ENCODE data around the gene EGFLAM.

EGFLAM gene

DNA sequence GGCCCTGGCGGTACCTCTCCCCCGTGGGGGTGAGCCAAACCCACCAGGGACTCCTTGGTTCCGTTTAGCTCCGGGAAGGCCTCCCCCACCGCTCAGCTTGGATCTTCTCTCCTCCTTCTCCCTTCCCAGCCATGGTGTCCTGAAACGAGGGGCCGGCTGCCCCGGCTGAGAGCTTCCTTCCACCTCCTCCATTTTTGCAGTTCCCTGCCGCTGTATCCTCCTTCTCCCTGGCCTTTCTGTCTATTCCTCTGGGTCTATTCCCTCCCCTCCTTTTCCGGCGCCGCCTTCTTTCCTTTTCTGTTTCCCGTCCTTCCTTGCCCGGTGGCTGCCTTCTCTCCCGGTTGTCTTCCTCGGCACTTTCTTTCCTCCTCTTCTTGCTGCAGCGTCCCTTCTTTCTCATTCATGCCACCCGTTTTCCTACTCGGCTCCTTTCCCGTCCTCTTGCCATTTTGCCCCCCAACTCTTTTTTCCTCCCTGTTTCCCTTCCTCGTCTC is 187.7 kb downstream of the EGFLAM start:
- peak; percentile 43 for DNase-seq (ENCODE audit: low spot score)
- no peak for FAIRE-seq

DNA sequence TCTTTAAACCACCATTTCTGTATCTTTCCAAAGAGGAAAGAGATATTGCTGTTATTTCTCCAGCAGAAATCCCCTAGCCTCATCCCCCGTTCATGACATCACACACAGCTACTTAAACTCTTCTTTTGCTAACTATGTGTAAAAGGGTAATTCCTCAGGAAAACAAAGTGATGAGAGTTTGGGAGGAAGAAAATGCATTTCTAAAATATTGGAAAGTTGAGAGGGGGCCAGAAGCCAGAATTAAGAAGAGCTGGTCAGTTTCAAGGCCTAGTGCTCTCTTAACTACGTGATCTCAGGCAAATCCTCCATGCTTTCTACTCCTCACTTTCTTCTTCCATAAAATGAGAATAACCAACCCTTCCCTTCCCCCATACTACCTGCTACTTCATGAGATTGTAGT is 188.7 kb downstream of the EGFLAM start:
- no peak for FAIRE-seq

DNA sequence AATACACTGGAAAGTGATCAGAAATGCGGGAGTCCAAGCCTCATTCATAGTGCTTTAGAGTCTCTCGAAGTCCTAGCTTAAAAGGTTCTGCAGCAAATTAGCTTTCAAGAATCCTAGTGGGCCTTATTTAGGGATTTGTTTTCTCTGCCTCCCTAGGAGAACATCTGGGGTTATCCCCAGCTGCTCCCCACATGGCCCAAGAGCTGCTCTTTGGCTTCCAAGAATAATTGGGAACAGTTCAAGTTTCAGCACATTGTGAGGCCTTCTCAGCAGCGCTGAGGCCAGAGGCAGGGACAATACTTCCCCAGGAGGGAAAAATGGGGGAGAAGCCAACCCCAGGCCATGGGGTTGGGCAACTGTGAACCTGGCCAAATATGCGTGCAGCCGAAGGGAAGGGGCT is 189.4 kb downstream of the EGFLAM start:
- FAIRE-seq (no peak), DNase-seq (ENCODE audit: low spot score) (no peak)

More for the DNA sequence above, 188.7 kb downstream of the EGFLAM start:
- no peak for DNase-seq (ENCODE audit: low spot score)

DNA sequence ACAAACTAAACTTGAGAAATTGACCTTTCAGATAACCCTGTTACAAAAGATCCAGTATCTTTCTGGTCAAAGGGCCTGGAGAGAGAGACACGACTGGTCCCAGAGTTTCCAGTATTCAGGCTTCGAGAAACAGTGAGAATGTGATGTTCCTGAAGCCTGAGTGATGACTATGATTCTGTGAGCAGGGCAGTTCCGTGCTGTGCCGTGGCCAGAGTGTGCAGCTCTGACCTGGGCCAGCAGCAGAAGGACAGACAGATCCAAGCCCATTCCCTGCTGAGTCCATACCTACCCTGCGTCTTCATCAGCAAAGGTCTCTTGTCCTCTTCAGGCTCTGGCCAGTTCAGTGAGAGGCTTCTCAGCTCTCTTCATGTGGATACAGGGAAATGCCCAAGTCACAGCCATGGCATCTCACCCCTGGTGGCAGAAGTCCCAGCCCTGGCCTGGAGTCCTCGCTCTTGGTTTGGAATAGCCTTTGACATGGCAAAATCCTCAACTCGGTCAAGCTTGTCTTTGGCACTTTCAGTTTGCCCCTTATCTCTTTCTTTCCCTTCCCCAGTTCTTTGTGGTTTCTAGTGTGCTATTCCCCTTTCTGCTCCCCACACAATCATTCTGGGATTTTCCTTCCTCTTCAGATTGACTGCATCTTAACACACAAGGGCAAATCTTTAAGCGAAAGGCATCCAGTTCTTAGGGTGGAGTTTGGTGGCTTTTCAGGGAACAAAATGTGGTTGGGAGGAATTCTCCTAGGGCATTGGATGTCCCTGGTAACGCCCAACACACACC is 190.4 kb downstream of the EGFLAM start:
- no peak for FAIRE-seq

DNA sequence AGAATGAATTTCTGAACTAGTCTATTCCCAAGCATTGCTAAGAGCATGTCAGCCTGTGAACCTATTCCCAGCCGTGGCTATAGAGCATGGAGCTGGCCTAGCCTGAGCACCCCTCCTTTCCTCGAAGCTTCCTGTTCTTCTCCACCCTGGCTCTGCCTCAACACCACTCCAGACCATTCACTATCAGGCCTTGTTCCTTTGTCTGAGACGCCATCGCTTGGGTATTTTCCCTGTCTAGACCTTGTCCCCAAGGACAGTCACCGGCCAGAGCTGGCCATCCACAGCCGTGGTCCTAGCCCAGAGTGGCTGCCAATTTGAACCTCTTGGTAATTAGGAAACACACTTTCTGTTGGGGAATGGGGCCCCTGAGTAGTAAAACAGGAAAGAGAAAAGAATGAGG is 192.3 kb downstream of the EGFLAM start:
- DNase-seq (ENCODE audit: low spot score) (no peak), FAIRE-seq (no peak)

More for the DNA sequence above, 190.4 kb downstream of the EGFLAM start:
- DNase-seq (ENCODE audit: low spot score) = peak; percentile 10

DNA sequence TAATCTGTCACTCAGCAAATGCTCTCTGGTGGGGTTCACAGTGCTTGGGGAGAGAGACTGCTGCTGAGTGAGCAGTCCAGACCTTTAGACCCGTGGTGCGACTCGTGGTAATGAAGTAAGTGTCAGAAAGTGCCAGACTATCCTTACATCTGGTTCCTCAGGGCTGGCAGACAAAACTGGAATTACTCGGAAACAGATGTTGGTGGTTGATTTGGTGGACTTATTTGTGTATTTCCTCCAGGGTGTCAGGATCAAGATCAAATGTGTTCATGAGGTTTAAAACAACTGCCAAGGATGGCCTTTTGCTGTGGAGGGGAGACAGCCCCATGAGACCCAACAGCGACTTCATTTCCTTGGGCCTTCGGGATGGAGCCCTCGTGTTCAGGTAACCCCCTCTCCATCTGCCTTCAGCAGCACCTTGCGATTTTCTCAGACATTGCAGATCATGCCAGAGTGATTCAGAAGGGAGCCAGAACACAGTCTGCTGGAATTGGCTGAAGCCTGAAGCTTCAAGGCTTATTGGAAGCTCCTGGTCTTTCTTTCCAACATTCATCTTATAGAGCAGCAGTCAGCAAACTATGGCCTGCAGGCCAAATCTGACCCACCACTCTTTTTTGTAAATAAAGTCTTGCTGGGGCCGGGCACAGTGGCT is 192.8 kb downstream of the EGFLAM start:
- FAIRE-seq (no peak), DNase-seq (ENCODE audit: low spot score) (no peak)

DNA sequence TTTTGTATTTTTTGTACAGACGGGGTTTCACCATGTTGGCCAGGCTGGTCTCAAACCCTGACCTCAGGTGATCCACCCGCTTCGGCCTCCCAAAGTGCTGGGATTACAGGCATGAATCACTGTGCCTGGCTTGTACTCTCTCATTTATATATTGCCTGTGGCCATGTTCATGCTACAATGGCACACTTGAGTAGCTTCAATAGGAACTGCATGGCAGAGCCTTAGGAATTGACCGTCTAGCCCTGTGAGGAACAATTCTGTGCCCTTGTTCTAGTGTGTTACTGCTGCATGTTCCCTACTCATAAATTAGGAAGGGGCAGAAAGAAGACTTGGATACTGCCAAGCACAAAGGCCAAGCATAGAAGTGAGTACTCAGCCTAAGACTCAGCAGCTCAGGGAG is 193.8 kb downstream of the EGFLAM start:
- no peak for FAIRE-seq
- no peak for DNase-seq (ENCODE audit: low spot score)

DNA sequence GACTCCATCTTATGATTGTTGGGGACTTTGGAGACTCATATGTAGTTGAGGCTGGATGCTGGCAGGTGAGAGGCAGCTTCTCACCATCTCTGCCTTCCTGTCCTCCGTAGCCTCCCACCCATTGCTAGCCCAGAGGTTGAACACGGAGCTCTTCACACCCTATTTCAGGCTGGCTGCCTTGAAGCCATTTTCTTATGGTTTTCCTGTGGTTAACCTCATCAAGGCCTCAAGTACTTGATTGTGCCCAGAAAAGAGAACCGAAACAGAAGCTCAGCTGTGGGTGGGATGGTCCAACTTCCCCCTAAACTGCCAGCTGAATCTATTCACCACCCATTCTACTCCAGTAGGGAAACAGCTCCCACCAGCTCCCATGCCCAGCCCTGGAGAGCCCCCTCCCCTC is 195.1 kb downstream of the EGFLAM start:
- DNase-seq (ENCODE audit: low spot score) = no peak
- FAIRE-seq = no peak

DNA sequence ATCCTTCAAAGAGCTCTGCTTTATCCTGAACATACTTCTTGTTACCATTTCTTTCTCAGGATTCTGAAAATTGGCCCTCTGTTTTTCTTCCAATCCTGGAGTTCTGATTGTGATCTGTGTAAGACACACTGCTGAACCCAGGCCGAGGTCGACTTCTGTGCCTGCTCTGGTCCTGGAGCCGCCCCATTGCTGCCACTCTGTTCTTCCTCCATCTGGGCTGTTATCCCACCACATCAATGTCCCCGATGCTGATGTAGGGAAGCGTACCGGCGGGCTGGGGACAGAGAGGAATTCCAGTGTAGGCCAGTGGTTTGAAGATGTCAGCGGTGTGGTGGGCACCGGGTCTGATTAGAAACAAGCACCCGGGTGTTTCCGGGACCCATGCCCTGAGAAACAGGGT is 195.6 kb downstream of the EGFLAM start:
- DNase-seq (ENCODE audit: low spot score) (no peak), FAIRE-seq (no peak)

DNA sequence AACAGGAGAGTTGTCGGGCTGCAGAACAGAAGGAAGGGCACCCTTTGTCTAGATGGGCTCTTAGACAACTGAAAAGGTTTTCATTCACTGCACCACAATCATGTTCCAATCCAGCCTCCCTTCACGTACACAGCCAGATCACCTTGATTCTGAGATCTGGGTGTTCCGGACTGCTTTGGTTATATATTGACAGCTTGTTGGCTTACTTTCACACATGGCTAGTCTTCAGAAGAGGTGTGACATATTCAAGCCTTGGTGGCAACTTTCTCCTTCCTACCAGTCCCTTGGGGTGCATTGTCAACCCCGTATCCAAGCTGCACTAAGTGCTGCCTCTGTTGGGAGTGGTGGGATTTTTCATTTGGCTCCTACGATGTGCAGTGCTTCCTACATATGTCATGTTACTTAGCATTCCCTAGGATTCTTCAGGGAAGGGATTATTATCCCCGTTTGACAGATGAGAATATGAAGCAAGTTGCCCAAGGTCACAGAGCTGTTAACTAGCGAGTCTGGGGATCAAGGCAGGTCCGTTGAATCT is 197.5 kb downstream of the EGFLAM start:
- DNase-seq (ENCODE audit: low spot score) = peak; percentile 35
- peak; percentile 64 for FAIRE-seq

DNA sequence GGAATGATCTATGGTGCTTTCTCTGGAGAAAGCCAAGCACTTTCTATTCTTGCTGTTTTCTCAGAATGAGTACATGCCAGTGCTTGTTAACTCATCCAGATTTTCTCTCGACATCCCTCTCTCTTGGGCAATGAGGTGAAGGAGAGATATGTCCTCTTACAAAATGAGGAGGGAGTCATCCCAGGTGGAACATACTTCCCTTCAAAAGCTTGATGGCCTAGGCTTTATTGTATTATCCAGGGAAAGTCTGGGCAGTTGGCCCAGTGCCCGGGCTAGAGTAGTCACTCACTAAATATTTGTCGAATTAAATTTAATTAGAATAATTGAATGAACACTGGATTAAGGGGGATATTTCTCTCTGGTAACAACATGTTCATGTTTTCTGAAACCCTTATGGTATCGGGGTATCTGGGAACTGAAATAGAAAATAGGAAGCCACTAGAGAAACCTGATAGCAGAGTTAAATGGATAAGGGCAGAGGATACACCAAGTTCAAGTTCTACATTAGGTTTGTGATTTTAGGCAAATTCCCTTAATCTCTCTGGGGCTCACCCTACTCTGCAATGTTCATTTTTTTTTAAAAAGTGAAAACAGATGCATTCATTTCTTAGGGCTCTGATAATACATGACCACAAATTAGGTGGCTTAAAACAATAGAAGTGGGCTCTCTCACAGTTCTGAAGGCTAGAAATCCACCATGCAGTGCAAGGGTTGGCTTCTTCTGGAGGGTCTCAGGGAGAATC is 198.5 kb downstream of the EGFLAM start:
- FAIRE-seq (no peak), DNase-seq (ENCODE audit: low spot score) (no peak)

DNA sequence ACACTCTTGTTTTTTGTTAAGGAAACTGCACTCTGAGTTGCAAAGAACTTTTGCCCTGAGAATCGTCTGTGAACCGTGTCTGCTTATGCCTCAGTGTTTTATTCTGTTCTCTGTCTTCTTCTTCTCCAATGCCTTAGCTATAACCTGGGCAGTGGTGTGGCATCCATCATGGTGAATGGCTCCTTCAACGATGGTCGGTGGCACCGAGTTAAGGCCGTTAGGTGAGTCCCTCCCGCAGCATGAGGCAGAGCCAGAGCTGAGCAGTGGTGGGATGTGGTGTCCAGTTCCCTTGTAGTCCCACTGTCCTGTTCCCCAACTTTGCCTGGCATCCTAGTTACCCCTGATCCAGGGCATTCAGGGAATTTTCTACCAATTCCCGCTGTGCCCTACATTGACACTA is 199.8 kb downstream of the EGFLAM start:
- FAIRE-seq = no peak
- no peak for DNase-seq (ENCODE audit: low spot score)

DNA sequence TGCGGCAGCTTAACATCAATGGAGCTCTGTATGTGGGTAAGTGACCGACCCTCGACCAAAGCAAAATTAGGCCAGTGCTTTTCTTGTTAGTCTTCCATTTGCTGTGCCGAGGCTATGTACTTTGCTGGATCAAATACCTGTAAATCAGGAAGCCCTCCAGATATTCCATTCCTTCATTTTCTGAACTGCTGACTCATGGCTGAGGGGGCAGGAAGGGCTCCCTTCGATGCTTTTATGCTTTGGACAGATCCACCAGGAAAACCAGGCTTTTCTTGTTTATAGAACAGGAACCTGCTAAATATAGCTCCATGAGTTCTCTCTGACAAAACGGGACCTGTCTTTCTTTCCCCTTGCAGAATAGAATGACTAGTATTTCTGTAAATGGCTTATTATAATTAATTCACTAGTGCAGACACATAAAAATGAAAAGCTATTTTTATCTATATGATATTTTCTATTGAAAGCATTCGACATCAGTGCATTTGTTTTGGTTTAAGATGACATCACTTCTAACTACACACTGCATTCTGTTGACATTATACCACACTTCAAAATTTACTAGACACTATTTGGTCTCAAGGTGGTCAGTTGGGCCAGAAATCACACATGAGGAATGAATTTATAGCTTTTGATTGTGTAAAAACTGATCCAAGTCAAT is 204.7 kb downstream of the EGFLAM start:
- no peak for FAIRE-seq
- DNase-seq (ENCODE audit: low spot score) = peak; percentile 20

DNA sequence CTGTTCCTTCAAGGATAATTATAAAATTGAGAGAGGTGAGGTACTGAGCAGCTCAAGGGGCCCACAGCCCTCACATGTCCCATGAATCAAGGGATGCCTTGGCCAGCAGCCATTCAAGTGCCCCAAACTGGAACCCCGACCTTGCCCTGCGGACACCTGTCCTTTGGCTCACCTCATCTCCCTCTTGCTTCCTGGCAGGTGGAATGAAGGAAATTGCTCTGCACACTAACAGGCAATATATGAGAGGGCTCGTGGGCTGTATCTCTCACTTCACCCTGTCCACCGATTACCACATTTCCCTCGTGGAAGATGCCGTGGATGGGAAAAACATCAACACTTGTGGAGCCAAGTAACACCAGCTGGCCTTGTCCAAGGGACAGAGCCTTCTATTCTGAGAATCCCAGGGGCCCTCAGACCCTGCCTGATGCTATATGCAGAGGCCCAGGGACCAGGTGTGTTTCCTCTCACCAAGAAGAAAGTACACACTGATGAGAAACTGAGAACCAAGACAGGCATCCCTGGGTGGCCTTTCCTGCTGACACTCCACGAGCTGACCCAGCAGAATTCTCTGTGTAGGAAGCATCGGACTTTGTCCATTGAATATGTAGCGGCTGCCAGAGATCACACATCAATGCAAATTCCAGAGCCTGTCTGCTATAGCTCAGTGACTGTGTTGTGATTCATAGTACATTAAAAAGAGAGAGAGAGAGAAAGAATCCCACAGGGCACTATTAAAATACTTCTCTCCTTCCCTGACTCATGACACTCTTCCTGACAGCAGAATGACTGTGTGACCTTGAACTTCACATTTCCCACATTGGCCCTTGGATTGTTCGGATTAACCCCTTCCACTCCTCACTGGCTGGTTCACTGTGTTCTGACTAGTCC is 205.5 kb downstream of the EGFLAM start:
- FAIRE-seq (peak; percentile 99), DNase-seq (ENCODE audit: low spot score) (peak; percentile 100)

DNA sequence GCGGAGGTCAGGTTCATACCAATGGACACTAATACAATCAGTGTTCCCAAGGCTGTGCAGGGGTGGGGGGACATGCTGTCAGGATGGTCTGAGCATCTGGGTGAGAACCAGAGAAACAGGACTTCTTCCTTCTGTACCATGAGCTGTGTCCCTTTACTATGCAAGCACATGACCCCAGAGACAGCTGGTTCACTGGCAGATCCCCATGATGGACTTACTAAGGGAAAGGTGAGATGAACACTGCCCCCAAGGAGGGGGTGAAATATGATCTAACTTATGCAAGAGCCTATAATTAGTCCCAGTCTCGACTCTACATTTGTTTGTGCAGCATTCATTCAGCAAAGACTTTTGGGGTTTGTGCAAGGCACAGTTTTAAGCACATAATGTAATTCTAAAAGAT is 206.7 kb downstream of the EGFLAM start:
- no peak for DNase-seq (ENCODE audit: low spot score)
- FAIRE-seq = no peak

DNA sequence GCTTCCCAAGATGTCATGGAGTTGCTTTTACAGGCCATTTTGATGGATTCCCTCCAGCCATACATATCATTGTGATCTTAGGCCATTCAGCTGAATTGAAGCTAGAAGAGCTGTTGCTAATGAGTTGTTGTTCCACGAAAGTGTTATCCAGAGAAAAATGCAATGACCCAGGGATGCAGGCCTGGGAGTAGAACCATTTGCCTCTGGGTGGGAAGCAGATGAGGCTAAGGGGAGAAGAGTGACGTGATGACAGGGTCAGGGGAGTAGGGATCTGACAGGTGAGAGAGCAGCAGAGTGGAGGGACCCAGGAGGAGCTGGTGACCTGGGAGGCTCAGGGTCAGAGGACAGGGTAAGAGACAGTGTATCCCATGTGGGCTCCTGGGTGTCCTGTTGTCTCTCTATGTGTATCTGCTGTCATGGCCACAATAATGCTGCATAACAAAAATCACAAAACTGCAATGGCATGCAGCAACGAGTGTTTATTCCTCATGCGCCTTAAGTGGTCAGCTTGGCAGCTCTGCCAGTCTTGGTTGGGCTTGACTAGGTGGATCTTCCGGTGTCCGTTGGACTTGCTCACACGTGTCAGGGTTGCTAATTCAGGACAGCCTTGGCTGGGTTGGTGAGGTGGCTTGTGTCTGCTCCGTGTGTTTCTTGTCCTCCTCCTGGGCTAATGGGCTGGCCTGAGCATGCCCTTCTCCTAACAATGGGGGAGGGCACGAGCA is 207.5 kb downstream of the EGFLAM start:
- no peak for FAIRE-seq

DNA sequence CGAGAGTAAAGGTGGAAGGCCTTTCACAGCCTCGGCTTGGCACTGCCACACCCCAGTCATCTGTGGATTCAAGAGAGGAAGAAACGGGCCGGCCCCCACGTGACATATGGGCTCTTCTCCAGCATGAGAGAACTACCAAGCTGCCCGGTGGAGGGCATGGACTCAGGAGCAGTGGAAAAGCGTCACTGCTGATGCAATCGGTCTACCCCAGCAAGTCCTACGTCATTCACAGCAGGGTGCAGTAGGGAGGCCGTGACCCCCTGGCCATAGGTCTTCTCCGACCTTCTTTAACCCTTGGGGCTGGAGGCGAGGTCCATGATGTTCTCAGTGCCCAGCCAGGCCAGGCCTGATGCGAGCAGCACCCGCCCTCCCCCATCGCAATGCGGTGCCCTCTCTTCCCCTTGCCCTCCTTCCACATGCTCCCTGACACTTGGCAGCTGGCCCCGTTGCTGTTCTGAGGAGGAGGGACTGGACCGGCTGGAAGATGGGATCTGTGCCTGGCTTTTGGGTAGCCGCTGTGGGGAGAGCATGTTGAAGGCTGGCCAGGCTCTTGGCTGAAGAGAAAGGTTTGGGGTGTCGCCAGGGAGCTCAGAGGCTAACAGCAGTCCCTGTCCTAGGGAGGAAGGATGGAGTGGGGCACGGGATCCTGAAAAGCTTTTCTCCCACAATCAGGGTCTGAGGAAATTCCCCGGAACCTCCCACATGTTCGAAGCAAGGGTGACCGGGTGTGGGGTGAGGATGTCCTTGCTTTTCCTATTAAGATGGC is 208.2 kb downstream of the EGFLAM start:
- DNase-seq (ENCODE audit: low spot score) (no peak), FAIRE-seq (no peak)

More for the DNA sequence above, 207.5 kb downstream of the EGFLAM start:
- no peak for DNase-seq (ENCODE audit: low spot score)

DNA sequence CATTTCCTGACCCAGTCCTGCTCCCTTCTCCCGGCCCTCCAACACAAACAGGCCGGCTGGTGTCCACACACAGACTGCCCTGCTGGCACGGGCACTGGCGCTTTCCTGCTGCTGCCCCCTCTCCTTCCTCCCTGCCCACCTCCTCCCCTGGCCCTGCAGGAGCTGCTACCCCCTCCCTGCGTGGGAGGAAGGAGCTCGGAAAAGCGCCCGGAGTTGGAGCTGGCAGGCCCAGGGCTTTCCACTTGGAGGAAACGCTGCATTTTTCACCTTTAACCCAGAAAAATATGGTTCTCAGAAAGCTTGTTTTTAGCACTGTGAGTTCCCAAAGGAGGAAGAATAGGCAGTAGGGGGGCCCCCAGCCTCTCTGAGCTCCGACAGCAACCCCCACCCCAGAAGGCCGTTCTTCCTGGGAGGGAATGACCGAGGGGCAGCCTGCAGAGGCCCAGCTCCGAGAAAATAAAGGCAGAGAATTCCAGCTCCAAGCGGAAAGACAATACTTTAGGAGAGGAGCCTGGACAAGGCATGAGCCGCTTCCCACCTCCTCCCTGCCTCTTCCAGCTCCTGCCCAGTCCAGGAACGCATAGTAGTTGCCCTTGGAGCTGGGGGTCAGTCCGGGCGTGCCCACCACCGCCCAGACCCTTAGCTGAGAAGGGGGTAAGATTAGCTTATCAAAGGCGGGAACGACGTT is 209.1 kb downstream of the EGFLAM start:
- no peak for DNase-seq (ENCODE audit: low spot score)
- FAIRE-seq = no peak

Data from RCC 7860 (cell line).